GM21381 (cell line): ENCODE measurements around the gene TTLL12.

Experiments
- ATAC-seq: cut with Tn5 transposase; IDR thresholded peaks from one replicate; pipeline ENCODE4 v1.9.1; 2021; ENCODE audit warnings: mild to moderate bottlenecking, moderate library complexity; ENCODE audit not compliant: unreplicated experiment

Gene TTLL12

GRCh38 chr22:43131773-43132501 lies 55.0 kb downstream of the TTLL12 start:
- ATAC-seq = no peak

- ATAC-seq = no peak
Measured at GRCh38 chr22:43129426-43130425, 57.2 kb downstream of the TTLL12 start.

- no peak for ATAC-seq
Measured at GRCh38 chr22:43128928-43129424, 58.0 kb downstream of the TTLL12 start.

- ATAC-seq = no peak
Measured at GRCh38 chr22:43128116-43128515, 58.8 kb downstream of the TTLL12 start.

GRCh38 chr22:43127166-43127908 lies 59.6 kb downstream of the TTLL12 start:
- ATAC-seq = no peak

- no peak for ATAC-seq
Measured at GRCh38 chr22:43126501-43127165, 60.3 kb downstream of the TTLL12 start.

- no peak for ATAC-seq
Measured at GRCh38 chr22:43118953-43119458, 67.9 kb downstream of the TTLL12 start.

GRCh38 chr22:43118024-43118849 lies 68.7 kb downstream of the TTLL12 start:
- no peak for ATAC-seq

GRCh38 chr22:43116932-43117331 lies 70.0 kb downstream of the TTLL12 start:
- ATAC-seq = no peak
